K562 (cell line): ENCODE data around the gene EEF1AKMT4. TPM values are rescaled to one million over a fixed set of nuclear protein-coding genes. Genes with fewer than 3 reads are reported as not detected.

Source experiments
- ADNP ChIP-seq: fragments of 200-800 bp; sonication (Bioruptor generic); IDR thresholded peaks from 2 replicates; pipeline ENCODE4 v1.6.1; 2016; ENCODE audit warnings: missing genetic modification characterization, missing compliant biosample characterization
- ARHGAP35 ChIP-seq: fragments of 450-650 bp; IDR thresholded peaks from 2 replicates; pipeline ENCODE4 v1.6.1; 2018; ENCODE audit not compliant: partially characterized antibody
- CXXC5 ChIP-seq: fragments of 250-450 bp; sonication (Bioruptor Pico); IDR thresholded peaks from 2 replicates; pipeline ENCODE4 v1.8.0; 2022; ENCODE audit warnings: inconsistent platforms, mild to moderate bottlenecking, moderate library complexity
- GATA2 ChIP-seq: sonication (generic); formaldehyde crosslinking; IDR thresholded peaks from 2 replicates; pipeline ENCODE4 v1.4.0; 2020; ENCODE audit warnings: mild to moderate bottlenecking, missing genetic modification reagents
- HIVEP1 ChIP-seq: fragments of 250-450 bp; sonication (Bioruptor Pico); IDR thresholded peaks from 2 replicates; pipeline ENCODE4 v1.4.0; 2020; ENCODE audit warnings: mild to moderate bottlenecking
- MTF1 ChIP-seq: fragments of 250-450 bp; sonication (Bioruptor Pico); IDR thresholded peaks from 2 replicates; pipeline ENCODE4 v1.9.0; 2021; ENCODE audit warnings: moderate library complexity, mild to moderate bottlenecking, inconsistent platforms, borderline replicate concordance
- PHF21A ChIP-seq: fragments of 450-650 bp; IDR thresholded peaks from 2 replicates; pipeline ENCODE4 v1.6.1; 2017; ENCODE audit warnings: low read depth, borderline replicate concordance
- POLR2A ChIP-seq: fragments of 450-650 bp; conservative IDR thresholded peaks from 2 replicates; pipeline ENCODE4 v1.6.1; 2016
- SNRNP70 ChIP-seq: fragments of 200-400 bp; formaldehyde crosslinking; optimal IDR thresholded peaks from 2 replicates; pipeline ENCODE3; 2017; ENCODE audit warnings: low read depth, low read length
- TARDBP ChIP-seq: fragments of 450-650 bp; IDR thresholded peaks from 2 replicates; pipeline ENCODE4 v1.6.1; 2016
- ZNF583 ChIP-seq: fragments of 250-450 bp; sonication (Bioruptor Pico); IDR thresholded peaks from 2 replicates; pipeline ENCODE4 v1.4.0; 2020
- ZNF584 ChIP-seq: fragments of 200-800 bp; sonication (Bioruptor generic); IDR thresholded peaks from 2 replicates; pipeline ENCODE4 v1.6.1; 2016; ENCODE audit warnings: low read depth, mild to moderate bottlenecking, missing genetic modification characterization, missing compliant biosample characterization
- ZNF707 ChIP-seq: fragments of 250-450 bp; sonication (Bioruptor Pico); conservative IDR thresholded peaks from 2 replicates; pipeline ENCODE4 v1.8.0; 2022; ENCODE audit warnings: inconsistent platforms, mild to moderate bottlenecking, moderate library complexity
- ZNF717 ChIP-seq: fragments of 250-450 bp; sonication (Bioruptor Pico); IDR thresholded peaks from 2 replicates; pipeline ENCODE4 v1.5.0; 2021
- ZZZ3 ChIP-seq: fragments of 450-650 bp; IDR thresholded peaks from 2 replicates; pipeline ENCODE4 v1.6.1; 2016; ENCODE audit warnings: antibody characterized with exemption, mild to moderate bottlenecking, moderate library complexity
- polyA plus RNA-seq, 8 experiments: library from polyadenylated mRNA; depleted of rRNA in 4 of 8; stranded (reverse) in 5 of 8; unstranded in 3 of 8; fragments of >200 nt; fragmentation: Nextera tagmentation in 2 of 8; fragmentation: Illumina TruSeq in 1 of 8; extraction: Ambion mirVana in 2 of 8; extraction: Trizol in 1 of 8; gene quantifications; 2 replicates each; pipeline versions ENCODE4 v1.2.1 to v1.2.3, GENCODE V29; 2011 to 2014; ENCODE audit warnings: inconsistent platforms in 1 of 8, missing spikeins in 1 of 8
- total RNA-seq, 7 experiments: library from RNA; depleted of rRNA in 6 of 7; stranded (reverse); fragments of >200 nt in 6 of 7; fragmentation: Illumina TruSeq in 2 of 7; extraction: Trizol in 2 of 7; gene quantifications; 2 replicates each; pipeline versions ENCODE4 v1.2.1 to v1.2.3, GENCODE V29; 2011 to 2021; ENCODE audit warnings: low replicate concordance in 1 of 7
- TF ChIP-seq, protein P1 (sequence below), 2 experiments: fragments of 450-650 bp; conservative IDR thresholded peaks; 2 replicates each; pipeline ENCODE4 v1.6.1; 2017; ENCODE audit warnings: mild to moderate bottlenecking in 2 of 2, moderate library complexity in 2 of 2
- TF ChIP-seq, protein P2 (sequence below): fragments of 450-650 bp; IDR thresholded peaks from 2 replicates; pipeline ENCODE4 v1.6.1; 2017; ENCODE audit warnings: antibody characterized with exemption
- TF ChIP-seq, protein P3 (sequence below): fragments of 250-450 bp; sonication (Bioruptor Pico); IDR thresholded peaks from 2 replicates; pipeline ENCODE4 v1.5.0; 2020; ENCODE audit warnings: mild to moderate bottlenecking
- TF ChIP-seq, protein P4 (sequence below): sonication (generic); formaldehyde crosslinking; IDR thresholded peaks from 2 replicates; pipeline ENCODE4 v1.8.1; 2023; ENCODE audit warnings: mild to moderate bottlenecking, missing genetic modification reagents
- TF ChIP-seq, protein P5 (sequence below), 3 experiments: fragments of 200-800 bp in 1 of 3; sonication (Bioruptor generic) in 1 of 3; sonication (generic) in 1 of 3; formaldehyde crosslinking in 1 of 3; IDR thresholded peaks; 2 replicates each; pipeline versions ENCODE4 v1.6.1 to v1.8.0; 2016 to 2022; ENCODE audit warnings: mild to moderate bottlenecking in 2 of 3, missing compliant biosample characterization in 2 of 3, missing genetic modification characterization in 2 of 3, missing genetic modification reagents in 1 of 3

The EEF1AKMT4 gene
- total and polyA plus RNA-seq, 9 of the 15 experiments (the other 6 are each of a cell fraction or from before 2014, with no cell fraction given) = 10.3 to 49.4 (median 18.9) TPM

DNA sequence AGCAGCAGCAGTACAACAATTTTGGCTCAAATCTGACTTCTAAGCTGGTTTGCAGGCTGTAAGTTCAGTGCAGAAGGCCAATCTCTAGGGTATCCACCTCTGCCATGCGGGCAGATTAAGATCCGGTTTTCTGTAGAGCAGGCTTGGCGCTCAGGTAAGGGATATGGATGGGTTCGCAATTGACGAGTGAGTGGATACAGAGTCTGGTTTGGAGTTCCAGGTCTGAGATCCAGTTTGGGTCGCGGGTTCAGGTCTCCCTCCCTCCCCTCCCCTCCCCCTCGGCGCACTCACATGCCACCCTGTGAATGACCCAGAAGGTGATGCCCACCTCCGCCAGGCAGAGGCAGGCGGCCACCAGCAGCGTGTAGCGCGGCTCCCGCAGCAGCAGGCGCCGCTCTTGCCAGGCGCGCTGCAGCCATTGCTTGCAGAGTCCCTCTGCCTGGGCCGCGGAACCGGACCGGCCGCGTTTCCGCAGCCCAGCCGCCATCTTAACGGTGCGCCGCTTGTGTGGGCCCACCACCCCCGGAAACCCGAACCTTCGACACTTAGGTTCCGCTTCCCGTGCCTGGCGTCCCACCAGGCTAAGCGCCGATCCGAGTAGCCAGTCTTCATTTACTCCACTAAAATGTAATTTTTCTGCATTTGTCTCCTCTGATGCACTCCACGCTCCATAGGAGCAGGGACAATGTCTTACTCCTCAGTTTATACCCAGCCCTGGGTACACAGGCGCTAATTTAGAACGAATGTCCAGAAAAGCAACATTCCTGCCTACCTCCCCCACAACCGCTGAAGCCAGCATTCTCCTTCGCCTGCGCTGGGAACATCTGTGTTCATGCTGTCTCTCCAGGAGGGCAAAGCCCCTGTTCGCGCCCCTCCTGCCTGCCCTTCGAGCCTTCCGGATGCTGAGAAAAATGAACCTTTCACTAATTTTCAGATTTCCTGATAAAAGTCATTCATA is 739 bp upstream of the EEF1AKMT4 start, which contains the start of gene ALG3 (continued):
- TF ChIP-seq, protein P1, sequence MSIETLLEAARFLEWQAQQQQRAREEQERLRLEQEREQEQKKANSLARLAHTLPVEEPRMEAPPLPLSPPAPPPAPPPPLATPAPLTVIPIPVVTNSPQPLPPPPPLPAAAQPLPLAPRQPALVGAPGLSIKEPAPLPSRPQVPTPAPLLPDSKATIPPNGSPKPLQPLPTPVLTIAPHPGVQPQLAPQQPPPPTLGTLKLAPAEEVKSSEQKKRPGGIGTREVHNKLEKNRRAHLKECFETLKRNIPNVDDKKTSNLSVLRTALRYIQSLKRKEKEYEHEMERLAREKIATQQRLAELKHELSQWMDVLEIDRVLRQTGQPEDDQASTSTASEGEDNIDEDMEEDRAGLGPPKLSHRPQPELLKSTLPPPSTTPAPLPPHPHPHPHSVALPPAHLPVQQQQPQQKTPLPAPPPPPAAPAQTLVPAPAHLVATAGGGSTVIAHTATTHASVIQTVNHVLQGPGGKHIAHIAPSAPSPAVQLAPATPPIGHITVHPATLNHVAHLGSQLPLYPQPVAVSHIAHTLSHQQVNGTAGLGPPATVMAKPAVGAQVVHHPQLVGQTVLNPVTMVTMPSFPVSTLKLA (conservative IDR thresholded peaks at IDR 0.05) = no peak; a peak in 4 of 4 replicates
- TF ChIP-seq HIVEP1 (0 out of 2 replicates have a peak, but pooled peaks have one; percentile 23), ZNF707 (CRISPR knock-in tag) (no peak), MTF1 (CRISPR knock-in tag) (no peak), ADNP (tag) (no peak), TARDBP (no peak), ARHGAP35 (no peak), POLR2A (peak; percentile 95), ZNF584 (no peak), SNRNP70 (no peak), CXXC5 (CRISPR knock-in tag) (peak; percentile 70), PHF21A (no peak; the same call in 1 of the 2 replicates), GATA2 (0 out of 2 replicates have a peak, but pooled peaks have one; percentile 26), ZNF717 (CRISPR knock-in tag) (no peak), ZNF583 (peak; percentile 80), ZZZ3 (no peak; the same call in 1 of the 2 replicates)
- TF ChIP-seq, protein P2, sequence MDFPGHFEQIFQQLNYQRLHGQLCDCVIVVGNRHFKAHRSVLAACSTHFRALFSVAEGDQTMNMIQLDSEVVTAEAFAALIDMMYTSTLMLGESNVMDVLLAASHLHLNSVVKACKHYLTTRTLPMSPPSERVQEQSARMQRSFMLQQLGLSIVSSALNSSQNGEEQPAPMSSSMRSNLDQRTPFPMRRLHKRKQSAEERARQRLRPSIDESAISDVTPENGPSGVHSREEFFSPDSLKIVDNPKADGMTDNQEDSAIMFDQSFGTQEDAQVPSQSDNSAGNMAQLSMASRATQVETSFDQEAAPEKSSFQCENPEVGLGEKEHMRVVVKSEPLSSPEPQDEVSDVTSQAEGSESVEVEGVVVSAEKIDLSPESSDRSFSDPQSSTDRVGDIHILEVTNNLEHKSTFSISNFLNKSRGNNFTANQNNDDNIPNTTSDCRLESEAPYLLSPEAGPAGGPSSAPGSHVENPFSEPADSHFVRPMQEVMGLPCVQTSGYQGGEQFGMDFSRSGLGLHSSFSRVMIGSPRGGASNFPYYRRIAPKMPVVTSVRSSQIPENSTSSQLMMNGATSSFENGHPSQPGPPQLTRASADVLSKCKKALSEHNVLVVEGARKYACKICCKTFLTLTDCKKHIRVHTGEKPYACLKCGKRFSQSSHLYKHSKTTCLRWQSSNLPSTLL = no peak
- TF ChIP-seq, protein P3, sequence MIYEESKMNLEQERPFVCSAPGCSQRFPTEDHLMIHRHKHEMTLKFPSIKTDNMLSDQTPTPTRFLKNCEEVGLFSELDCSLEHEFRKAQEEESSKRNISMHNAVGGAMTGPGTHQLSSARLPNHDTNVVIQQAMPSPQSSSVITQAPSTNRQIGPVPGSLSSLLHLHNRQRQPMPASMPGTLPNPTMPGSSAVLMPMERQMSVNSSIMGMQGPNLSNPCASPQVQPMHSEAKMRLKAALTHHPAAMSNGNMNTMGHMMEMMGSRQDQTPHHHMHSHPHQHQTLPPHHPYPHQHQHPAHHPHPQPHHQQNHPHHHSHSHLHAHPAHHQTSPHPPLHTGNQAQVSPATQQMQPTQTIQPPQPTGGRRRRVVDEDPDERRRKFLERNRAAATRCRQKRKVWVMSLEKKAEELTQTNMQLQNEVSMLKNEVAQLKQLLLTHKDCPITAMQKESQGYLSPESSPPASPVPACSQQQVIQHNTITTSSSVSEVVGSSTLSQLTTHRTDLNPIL = no peak
- TF ChIP-seq, protein P4, sequence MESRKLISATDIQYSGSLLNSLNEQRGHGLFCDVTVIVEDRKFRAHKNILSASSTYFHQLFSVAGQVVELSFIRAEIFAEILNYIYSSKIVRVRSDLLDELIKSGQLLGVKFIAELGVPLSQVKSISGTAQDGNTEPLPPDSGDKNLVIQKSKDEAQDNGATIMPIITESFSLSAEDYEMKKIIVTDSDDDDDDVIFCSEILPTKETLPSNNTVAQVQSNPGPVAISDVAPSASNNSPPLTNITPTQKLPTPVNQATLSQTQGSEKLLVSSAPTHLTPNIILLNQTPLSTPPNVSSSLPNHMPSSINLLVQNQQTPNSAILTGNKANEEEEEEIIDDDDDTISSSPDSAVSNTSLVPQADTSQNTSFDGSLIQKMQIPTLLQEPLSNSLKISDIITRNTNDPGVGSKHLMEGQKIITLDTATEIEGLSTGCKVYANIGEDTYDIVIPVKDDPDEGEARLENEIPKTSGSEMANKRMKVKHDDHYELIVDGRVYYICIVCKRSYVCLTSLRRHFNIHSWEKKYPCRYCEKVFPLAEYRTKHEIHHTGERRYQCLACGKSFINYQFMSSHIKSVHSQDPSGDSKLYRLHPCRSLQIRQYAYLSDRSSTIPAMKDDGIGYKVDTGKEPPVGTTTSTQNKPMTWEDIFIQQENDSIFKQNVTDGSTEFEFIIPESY (CRISPR knock-in tag) = no peak
- TF ChIP-seq, protein P5, sequence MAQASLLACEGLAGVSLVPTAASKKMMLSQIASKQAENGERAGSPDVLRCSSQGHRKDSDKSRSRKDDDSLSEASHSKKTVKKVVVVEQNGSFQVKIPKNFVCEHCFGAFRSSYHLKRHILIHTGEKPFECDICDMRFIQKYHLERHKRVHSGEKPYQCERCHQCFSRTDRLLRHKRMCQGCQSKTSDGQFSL (CRISPR knock-in tag; IDR thresholded peaks at IDR 0.05) = 0 out of 2 replicates have a peak, but pooled peaks have one; percentile 12
- TF ChIP-seq, protein P5 (tag; IDR thresholded peaks at IDR 0.05) = no peak
